ENCODE results near the gene CNNM1.

DNA sequence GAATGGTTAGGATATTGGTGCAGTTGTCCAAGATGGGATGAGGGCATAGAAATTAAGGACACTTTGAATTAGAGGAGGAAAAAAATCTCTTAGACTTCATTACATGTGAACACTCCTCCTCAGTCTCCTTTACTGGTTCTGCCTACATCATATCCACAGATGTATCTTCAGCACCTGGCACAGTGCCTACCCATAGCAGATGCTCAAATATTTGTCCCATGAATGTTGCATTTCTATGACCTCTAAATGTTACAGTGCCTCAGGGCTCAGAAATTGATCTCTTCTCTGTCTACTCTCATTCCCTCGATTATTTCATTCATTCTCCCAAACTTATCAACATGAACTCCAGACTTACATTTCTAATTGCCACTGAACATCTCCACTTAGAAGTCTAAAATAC, 17.1 kb downstream of the CNNM1 start:
- TF ChIP-seq, protein P1, sequence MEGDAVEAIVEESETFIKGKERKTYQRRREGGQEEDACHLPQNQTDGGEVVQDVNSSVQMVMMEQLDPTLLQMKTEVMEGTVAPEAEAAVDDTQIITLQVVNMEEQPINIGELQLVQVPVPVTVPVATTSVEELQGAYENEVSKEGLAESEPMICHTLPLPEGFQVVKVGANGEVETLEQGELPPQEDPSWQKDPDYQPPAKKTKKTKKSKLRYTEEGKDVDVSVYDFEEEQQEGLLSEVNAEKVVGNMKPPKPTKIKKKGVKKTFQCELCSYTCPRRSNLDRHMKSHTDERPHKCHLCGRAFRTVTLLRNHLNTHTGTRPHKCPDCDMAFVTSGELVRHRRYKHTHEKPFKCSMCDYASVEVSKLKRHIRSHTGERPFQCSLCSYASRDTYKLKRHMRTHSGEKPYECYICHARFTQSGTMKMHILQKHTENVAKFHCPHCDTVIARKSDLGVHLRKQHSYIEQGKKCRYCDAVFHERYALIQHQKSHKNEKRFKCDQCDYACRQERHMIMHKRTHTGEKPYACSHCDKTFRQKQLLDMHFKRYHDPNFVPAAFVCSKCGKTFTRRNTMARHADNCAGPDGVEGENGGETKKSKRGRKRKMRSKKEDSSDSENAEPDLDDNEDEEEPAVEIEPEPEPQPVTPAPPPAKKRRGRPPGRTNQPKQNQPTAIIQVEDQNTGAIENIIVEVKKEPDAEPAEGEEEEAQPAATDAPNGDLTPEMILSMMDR (IDR thresholded peaks at IDR 0.05), result no peak
- TF ChIP-seq EZH2 (IDR thresholded peaks at IDR 0.05; ENCODE audit: borderline replicate concordance, insufficient read depth, low read depth, low read length, poor library complexity, severe bottlenecking), result no peak

All from B cell (primary cell).